Parathyroid adenoma (tissue), 2 donors: ENCODE measurements around the gene CD7.
A peak's percentile ranks its signal among the peaks of the same experiment; 100 is the strongest.

Experiments used
- H2AFZ ChIP-seq: fragments of 300-600 bp; sonication (generic); one replicate; pipeline ENCODE4 v1.7.0; 2017; ENCODE audit warnings: antibody characterized with exemption, mild to moderate bottlenecking
- H3K27ac ChIP-seq: fragments of 300-600 bp; sonication (generic); one replicate; pipeline ENCODE4 v1.7.0; 2017
- H3K27me3 ChIP-seq: fragments of 300-600 bp; sonication (generic); one replicate; pipeline ENCODE4 v1.7.0; 2017; ENCODE audit warnings: low read length; ENCODE audit not compliant: control insufficient read depth, insufficient read depth
- H3K36me3 ChIP-seq: fragments of 300-600 bp; sonication (generic); one replicate; pipeline ENCODE4 v1.7.0; 2017; ENCODE audit warnings: low read length; ENCODE audit not compliant: control insufficient read depth, insufficient read depth
- H3K4me1 ChIP-seq: fragments of 300-600 bp; sonication (generic); one replicate; pipeline ENCODE4 v1.7.0; 2017; ENCODE audit warnings: control low read depth
- H3K4me2 ChIP-seq: fragments of 300-600 bp; sonication (generic); one replicate; pipeline ENCODE4 v1.7.0; 2017; ENCODE audit warnings: low read length
- H3K4me3 ChIP-seq: fragments of 300-600 bp; sonication (generic); one replicate; pipeline ENCODE4 v1.7.0; 2017; ENCODE audit warnings: low read depth, low read length
- H3K79me2 ChIP-seq: fragments of 300-600 bp; sonication (generic); one replicate; pipeline ENCODE4 v1.7.0; 2017; ENCODE audit warnings: control low read depth
- H3K9ac ChIP-seq: fragments of 300-600 bp; sonication (generic); one replicate; pipeline ENCODE4 v1.7.0; 2017; ENCODE audit warnings: mild to moderate bottlenecking
- H3K9me3 ChIP-seq: fragments of 300-600 bp; sonication (generic); one replicate; pipeline ENCODE4 v1.7.0; 2017; ENCODE audit warnings: low read length; ENCODE audit not compliant: control insufficient read depth
- CTCF ChIP-seq: fragments of 300-600 bp; sonication (generic); IDR thresholded peaks from one replicate; pipeline ENCODE4 v1.7.0; 2017; ENCODE audit warnings: antibody characterized with exemption, mild to moderate bottlenecking
- donor health status: primary hyperparathyroidism.

The CD7 gene

GRCh38 chr17:82354804-82355308 is 37.4 kb upstream of the CD7 start:
- no peaks in the 10 kb centered on the region for H3K36me3 ChIP-seq
- H3K9me3 ChIP-seq = no peaks in the 10 kb centered on the region
- no peak overlapping the region for H3K4me3 ChIP-seq
- no peaks in the 10 kb centered on the region for H3K4me1 ChIP-seq
- H3K27me3 ChIP-seq = no peaks in the 10 kb centered on the region
- H3K9ac ChIP-seq = no peak overlapping the region
- no peak for TF ChIP-seq CTCF
- H3K27ac ChIP-seq = no peak overlapping the region
- H3K79me2 ChIP-seq = no peaks in the 10 kb centered on the region
- H2AFZ ChIP-seq = no peak overlapping the region
- H3K4me2 ChIP-seq = no peak overlapping the region

- Histone ChIP-seq H2AFZ (no peak overlapping the region), H3K36me3 (no peaks in the 10 kb centered on the region), H3K27ac (no peak overlapping the region)
These were observed 36.1 kb upstream of the CD7 start for GRCh38 chr17:82353484-82353883.

GRCh38 chr17:82351713-82352488 is 34.5 kb upstream of the CD7 start:
- peak; percentile 95 for TF ChIP-seq CTCF
- H3K9me3 ChIP-seq = no peaks in the 10 kb centered on the region
- no peaks in the 10 kb centered on the region for H3K27me3 ChIP-seq
- H3K4me1 ChIP-seq = no peaks in the 10 kb centered on the region
- H3K79me2 ChIP-seq = no peaks in the 10 kb centered on the region
- no peaks in the 10 kb centered on the region for H3K36me3 ChIP-seq
- H2AFZ ChIP-seq = peak overlapping the region; percentile 40
- no peak overlapping the region for H3K9ac ChIP-seq
- H3K4me3 ChIP-seq = no peak overlapping the region
- H3K4me2 ChIP-seq = no peak overlapping the region
- no peak overlapping the region for H3K27ac ChIP-seq

More at GRCh38 chr17:82353484-82353883, 36.1 kb upstream of the CD7 start:
- H3K9ac ChIP-seq = no peak overlapping the region
- no peak overlapping the region for H3K4me3 ChIP-seq
- no peaks in the 10 kb centered on the region for H3K4me1 ChIP-seq
- H3K79me2 ChIP-seq = no peaks in the 10 kb centered on the region
- no peak for TF ChIP-seq CTCF
- H3K9me3 ChIP-seq = no peaks in the 10 kb centered on the region
- no peaks in the 10 kb centered on the region for H3K27me3 ChIP-seq
- no peak overlapping the region for H3K4me2 ChIP-seq

GRCh38 chr17:82351254-82351712 is 33.9 kb upstream of the CD7 start:
- no peak overlapping the region for H2AFZ ChIP-seq
- no peaks in the 10 kb centered on the region for H3K79me2 ChIP-seq
- no peaks in the 10 kb centered on the region for H3K4me1 ChIP-seq
- no peak overlapping the region for H3K27ac ChIP-seq
- no peak overlapping the region for H3K4me3 ChIP-seq
- no peaks in the 10 kb centered on the region for H3K36me3 ChIP-seq
- H3K9ac ChIP-seq = no peak overlapping the region
- TF ChIP-seq CTCF = no peak
- no peak overlapping the region for H3K4me2 ChIP-seq
- no peaks in the 10 kb centered on the region for H3K9me3 ChIP-seq
- H3K27me3 ChIP-seq = no peaks in the 10 kb centered on the region
